Fibroblast of lung (primary cell): ENCODE measurements around the gene KIF18A.

Experiments
- CTCF ChIP-seq, 2 donors: IDR thresholded peaks in 1 of 2; conservative IDR thresholded peaks in 1 of 2; 1 replicate in 1 of 2; 2 replicates in 1 of 2; pipeline ENCODE4 v1.5.1; 2011 to 2012; ENCODE audit warnings: low read length in 2 of 2, control low read depth in 1 of 2, inconsistent platforms in 1 of 2, low read depth in 1 of 2, mild to moderate bottlenecking in 1 of 2
- EZH2 ChIP-seq: IDR thresholded peaks from 2 replicates; pipeline ENCODE4 v1.5.1; 2012; ENCODE audit warnings: low read length, control low read depth, mild to moderate bottlenecking; ENCODE audit errors: missing control alignments

- TF ChIP-seq CTCF (conservative IDR thresholded peaks at IDR 0.05 in 1 of 2, IDR thresholded peaks at IDR 0.05 in 1 of 2; ENCODE audit: low read depth in 1 of 2, low read length in 2 of 2): no peak
- no peak for TF ChIP-seq EZH2
Observed at GRCh38 chr11:27977527-27977926, 130.4 kb downstream of the KIF18A start.
